ENCODE results near the gene UBTD1. TPM values are rescaled to one million over a fixed set of nuclear protein-coding genes. Genes with fewer than 3 reads are reported as not detected.

UBTD1 gene
- total and polyA plus RNA-seq, 10 of the 15 experiments (the other 5 are each of a cell fraction or from before 2014, with no cell fraction given), result 0.04 to 1.5 (median 1.2) TPM; not detected in 1

- Histone ChIP-seq H3K9ac (ENCODE audit: control insufficient read depth, insufficient read depth, low read length) (no peak overlapping the region), H3K4me2 (ENCODE audit: control insufficient read depth, insufficient read depth) (no peak overlapping the region), H3K36me3 (ENCODE audit: control insufficient read depth in 2 of 2, insufficient read depth in 2 of 2, low read length in 1 of 2) (no peaks in the 10 kb centered on the region), H3K4me3 (no peak overlapping the region), H3K79me2 (ENCODE audit: control insufficient read depth, insufficient read depth, low read length) (peaks cover 29% of the 10 kb centered on the region), H3K27ac (ENCODE audit: control insufficient read depth, insufficient read depth) (no peak overlapping the region), H3K4me1 (ENCODE audit: control insufficient read depth, insufficient read depth, low read length) (peaks cover 5% of the 10 kb centered on the region), H4K20me1 (ENCODE audit: control insufficient read depth, insufficient read depth) (no peaks in the 10 kb centered on the region), H2AFZ (ENCODE audit: control insufficient read depth, low read depth, low read length) (no peak overlapping the region), H3K9me3 (replicated peaks; ENCODE audit: control insufficient read depth, insufficient read depth, low read length) (no peaks in the 10 kb centered on the region), H3K27me3 (replicated peaks in 1 of 2; ENCODE audit: control insufficient read depth in 2 of 2, insufficient read depth in 2 of 2, low read length in 1 of 2) (peaks cover 6 to 14% of the 10 kb centered on the region in 2 experiments)
- CTCF ChIA-PET, result interaction anchor here (1.5 kb wide), 1 partner anchor 92 kb away, joined by 3 read pairs; no protein-coding TSS in a partner anchor
- WGBS (ENCODE audit: insufficient coverage, insufficient replicate concordance, low lambda C conversion rate, missing lambda C conversion rate), result 100% methylated on average over 2 of the region's 2 CpGs
- DNase-seq (ENCODE audit: low read depth, low spot score), result no peak
- intact Hi-C loops (cut with micrococcal nuclease; ENCODE audit: unreplicated experiment), result no loop called here
- no peak for FAIRE-seq
- TF ChIP-seq NKRF (conservative IDR thresholded peaks at IDR 0.05) (no peak), POLR2AphosphoS5 (IDR thresholded peaks at IDR 0.05; ENCODE audit: low read length) (no peak), RAD21 (IDR thresholded peaks at IDR 0.05; ENCODE audit: insufficient read depth, low read depth, low read length) (no peak), TARDBP (IDR thresholded peaks at IDR 0.05; ENCODE audit: borderline replicate concordance) (no peak), RB1 (IDR thresholded peaks at IDR 0.05; ENCODE audit: borderline replicate concordance) (no peak), RELB (IDR thresholded peaks at IDR 0.05; ENCODE audit: low read depth) (no peak), SREBF1 (IDR thresholded peaks at IDR 0.05; ENCODE audit: low read length) (no peak), KDM1A (IDR thresholded peaks at IDR 0.05; ENCODE audit: borderline replicate concordance) (no peak), NR2C1 (IDR thresholded peaks at IDR 0.05) (no peak), POU2F2 (IDR thresholded peaks at IDR 0.05; ENCODE audit: borderline replicate concordance, low read depth, low read length) (no peak), SREBF2 (IDR thresholded peaks at IDR 0.05; ENCODE audit: low read length) (no peak), BMI1 (IDR thresholded peaks at IDR 0.05; ENCODE audit: borderline replicate concordance) (no peak), BHLHE40 (IDR thresholded peaks at IDR 0.05; ENCODE audit: borderline replicate concordance in 1 of 2, low read depth in 2 of 2, low read length in 1 of 2) (no peak), TCF12 (IDR thresholded peaks at IDR 0.05; ENCODE audit: low read depth, low read length) (no peak), SUPT20H (IDR thresholded peaks at IDR 0.05; ENCODE audit: borderline replicate concordance, control insufficient read depth, low read depth, low read length) (no peak), LARP7 (IDR thresholded peaks at IDR 0.05) (no peak), IRF3 (IDR thresholded peaks at IDR 0.05) (no peak)
- in situ Hi-C loops (cut with MboI), result no loop called here
- RAD21 ChIA-PET (ENCODE audit: unreplicated experiment), result no interaction called here
- no peak for ATAC-seq
- POLR2A ChIA-PET, result interaction anchor here (1.6 kb wide), 1 partner anchor 46 kb away, joined by 3 read pairs; no protein-coding TSS in a partner anchor
- BruUV-seq (replicated peaks), result no TSS peak
- SMC1A ChIA-PET (ENCODE audit: uncharacterized antibody, unreplicated experiment), result interaction anchor here (1.4 kb wide), 1 partner anchor 70 kb away, joined by 3 read pairs; no protein-coding TSS in a partner anchor
These were observed 1.5 kb downstream of the UBTD1 start for GRCh38 chr10:97500297-97500575.

Measured in GM12878 (cell line).